Stomach (tissue), 9 donors: ENCODE measurements around the gene TSC1. TPM values are rescaled to one million over a fixed set of nuclear protein-coding genes. Genes with fewer than 3 reads are reported as not detected.
"Not testable (repeated sequence)": the region's sequence is repeated elsewhere in the genome, so short reads cannot be mapped to it uniquely, and the experiment has no call there.

Experiments used
- DNase-seq, 2 donors: peaks; one replicate each; pipeline versions ENCODE4 v3.0.0 to v3.0.0-alpha.2; 2013 to 2019
- H3K27ac ChIP-seq, 5 donors: fragments of 200-600 bp in 4 of 5; sonication (generic) in 4 of 5; one replicate each; pipeline ENCODE4 v1.5.1; 2013 to 2019; ENCODE audit warnings: mild to moderate bottlenecking in 1 of 5, moderate library complexity in 1 of 5
- H3K27me3 ChIP-seq, 3 donors: fragments of 200-600 bp; sonication (generic); one replicate each; pipeline ENCODE4 v1.5.1; 2017 to 2019; ENCODE audit warnings: mixed run types in 1 of 3
- H3K36me3 ChIP-seq, 4 donors: fragments of 200-600 bp; sonication (generic); 1 replicate in 3 of 4; 2 replicates in 1 of 4; pipeline ENCODE4 v1.5.1; 2016 to 2019
- H3K4me1 ChIP-seq, 4 donors: fragments of 200-600 bp; sonication (generic); one replicate each; pipeline ENCODE4 v1.5.1; 2016 to 2019
- H3K4me3 ChIP-seq, 4 donors: fragments of 200-600 bp; sonication (generic) in 3 of 4; one replicate each; pipeline ENCODE4 v1.5.1; 2016 to 2019; ENCODE audit warnings: mild to moderate bottlenecking in 1 of 4
- H3K9me3 ChIP-seq, 4 donors: fragments of 200-600 bp; sonication (generic); one replicate each; pipeline ENCODE4 v1.5.1; 2016 to 2019
- EP300 ChIP-seq: sonication (generic); formaldehyde crosslinking; IDR thresholded peaks from one replicate; pipeline ENCODE4 v1.6.1; 2017; ENCODE audit warnings: antibody characterized with exemption
- POLR2A ChIP-seq, 4 donors: fragments of 450-650 bp; IDR thresholded peaks; one replicate each; pipeline ENCODE4 v1.6.1; 2016; ENCODE audit warnings: antibody characterized with exemption in 4 of 4, control low read depth in 2 of 4, mild to moderate bottlenecking in 1 of 4, moderate library complexity in 1 of 4
- POLR2AphosphoS5 ChIP-seq, 3 donors: sonication (generic); formaldehyde crosslinking; IDR thresholded peaks; one replicate each; pipeline ENCODE4 v1.6.1; 2016; ENCODE audit warnings: antibody characterized with exemption in 3 of 3
- WGBS, 5 donors: extraction: QIAGEN DNeasy Blood & Tissue Kit in 3 of 5; methylation state at CpG; one replicate each; pipeline versions ENCODE4 v1.1.5 to v1.1.7; 2013 to 2018; 5-methylcytosine and 5-hydroxymethylcytosine counted together
- intact Hi-C: fragments of 100-400 bp; cut with DNase I; formaldehyde crosslinking; loops from one replicate; pipeline ENCODE4 v1.15.1; 2023; ENCODE audit warnings: low total_unique reads
- polyA plus RNA-seq, 3 donors: library from polyadenylated mRNA; stranded (reverse); fragments of 200-250 nt; gene quantifications; one replicate each; pipeline ENCODE4 v1.2.3, GENCODE V29; 2013
- total RNA-seq, 5 donors: library from RNA; depleted of rRNA; stranded (reverse); fragments of >200 nt; gene quantifications; one replicate each; pipeline versions ENCODE4 v1.1.0 to v1.2.3, GENCODE V29; 2014 to 2016
- TF ChIP-seq, protein P1 (sequence below), 7 experiments: fragments of 450-650 bp in 4 of 7; fragments of 200-600 bp in 3 of 7; sonication (generic) in 3 of 7; IDR thresholded peaks; one replicate each; pipeline ENCODE4 v1.5.1; 2016 to 2019; ENCODE audit warnings: antibody characterized with exemption in 7 of 7, control low read depth in 2 of 7, mild to moderate bottlenecking in 1 of 7
- donor health status: healthy with polysubstance abuse.
- donor health status: Bipolar disorder and iron deficiency.
- donor health status: healthy.

TSC1 gene
- total and polyA plus RNA-seq, 8 donors: 6.7 to 120 (median 32.8) TPM

DNA sequence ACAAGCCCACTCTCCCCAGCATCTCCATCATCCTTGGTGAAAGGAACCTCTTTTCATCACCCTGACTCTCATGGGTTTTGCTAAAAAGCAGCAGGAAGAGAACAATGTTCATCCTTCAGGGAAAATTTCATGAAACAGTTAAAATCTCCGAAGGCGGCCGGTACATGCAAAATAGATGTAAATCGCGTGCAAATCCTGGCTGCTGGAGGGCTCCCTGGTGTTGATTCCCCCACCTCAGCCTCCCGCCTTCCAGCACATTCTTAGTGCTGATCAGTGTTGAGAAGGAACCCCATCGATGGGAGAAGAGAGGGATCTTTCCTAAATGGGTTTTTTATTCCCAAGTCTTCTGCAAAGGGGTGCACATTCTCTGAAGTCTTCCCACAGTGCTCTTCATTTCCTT lies 25.4 kb upstream of the TSC1 start:
- 59 to 84% (median 67%) methylated on average over 7 of the region's 7 CpGs for WGBS, 5 donors

DNA sequence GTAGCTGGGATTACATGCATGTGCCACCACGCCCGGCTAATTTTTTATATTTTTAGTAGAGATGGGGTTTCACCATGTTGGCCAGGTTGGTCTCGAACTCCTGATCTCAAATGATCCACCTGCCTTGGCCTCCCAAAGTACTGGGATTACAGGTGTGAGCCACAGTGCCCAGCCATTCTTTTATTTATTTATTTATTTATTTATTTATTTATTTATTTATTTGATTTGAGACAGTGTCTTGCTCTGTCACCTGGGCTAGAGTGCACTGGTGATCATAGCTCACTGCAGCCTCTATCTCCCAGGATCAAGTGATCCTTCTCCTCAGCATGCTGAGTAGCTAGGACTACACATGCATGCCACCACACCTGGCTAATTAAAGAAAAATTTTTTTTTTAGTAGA lies 23.5 kb upstream of the TSC1 start:
- H3K4me1 ChIP-seq, H3K27ac ChIP-seq, intact Hi-C loops, H3K36me3 ChIP-seq, H3K4me3 ChIP-seq, DNase-seq, H3K9me3 ChIP-seq: not testable (repeated sequence)
- WGBS, 5 donors: 87 to 97% (median 94%) methylated on average over 3 of the region's 3 CpGs
- peaks cover 0 to 43% (median 0%) of the 10 kb centered on the region in 3 donors for H3K27me3 ChIP-seq

More for the DNA sequence above, 25.4 kb upstream of the TSC1 start:
- Histone ChIP-seq H3K36me3 (no peaks in the 10 kb centered on the region), H3K4me3 (no peak overlapping the region), H3K27ac (no peak overlapping the region), H3K4me1 (peaks cover 0 to 10% (median 9%) of the 10 kb centered on the region in 4 donors), H3K27me3 (peaks cover 0 to 50% (median 7%) of the 10 kb centered on the region in 3 donors), H3K9me3 (no peaks in the 10 kb centered on the region)
- no peak for DNase-seq
- no peak for TF ChIP-seq POLR2A (IDR thresholded peaks at IDR 0.05)
- intact Hi-C loops: no loop called here

DNA sequence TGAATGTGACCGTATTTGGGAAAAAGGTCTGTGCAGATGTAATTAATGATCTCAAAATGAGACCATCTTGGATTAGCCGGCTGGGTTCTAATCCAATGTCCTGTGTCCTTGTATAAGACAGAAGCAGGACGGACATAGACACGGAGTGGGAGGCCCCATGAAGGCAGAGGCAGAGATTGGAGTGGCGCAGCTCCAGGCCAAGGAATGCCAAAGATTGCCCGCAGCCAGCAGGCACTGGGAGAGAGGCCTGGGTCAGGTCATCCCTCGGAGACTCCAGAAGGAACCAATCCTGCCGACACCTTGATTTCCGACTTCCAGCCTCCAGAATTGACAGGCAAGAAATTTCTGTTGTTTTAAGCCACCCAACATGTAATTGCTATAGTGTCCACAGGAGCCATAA lies 21.1 kb upstream of the TSC1 start:
- Histone ChIP-seq H3K9me3 (no peaks in the 10 kb centered on the region), H3K27me3 (peaks cover 0 to 38% (median 0%) of the 10 kb centered on the region in 3 donors)
- WGBS, 5 donors: 85 to 91% (median 88%) methylated on average over 9 of the region's 9 CpGs

DNA sequence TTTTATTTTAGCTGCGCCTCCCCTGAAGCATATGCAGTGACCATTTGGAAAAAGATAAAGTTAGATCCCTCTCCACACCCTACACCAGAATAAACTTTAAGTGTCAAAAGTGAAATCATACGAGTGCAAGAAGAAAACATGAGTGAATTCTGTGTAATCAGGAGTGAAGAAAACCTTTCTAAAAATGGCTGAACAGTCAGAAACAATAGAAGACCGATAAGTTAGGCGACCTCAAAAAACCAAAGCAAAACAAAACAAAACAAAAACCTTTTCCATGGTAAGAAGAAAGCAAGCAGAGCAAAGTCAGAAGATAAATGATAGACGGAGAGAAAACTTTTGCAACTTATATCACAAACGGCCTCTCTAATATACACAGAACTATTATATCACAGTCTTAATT lies 16.6 kb upstream of the TSC1 start:
- Histone ChIP-seq H3K27me3 (peaks cover 0 to 17% (median 0%) of the 10 kb centered on the region in 3 donors), H3K9me3 (peaks cover 0 to under 1% (median 0%) of the 10 kb centered on the region in 4 donors), H3K4me3 (no peak overlapping the region), H3K27ac (no peak overlapping the region), H3K36me3 (no peaks in the 10 kb centered on the region), H3K4me1 (no peaks in the 10 kb centered on the region)
- 50 to 72% (median 60%) methylated on average over 6 of the region's 6 CpGs for WGBS, 5 donors
- intact Hi-C loops: no loop called here
- DNase-seq: no peak
- TF ChIP-seq, protein P1, sequence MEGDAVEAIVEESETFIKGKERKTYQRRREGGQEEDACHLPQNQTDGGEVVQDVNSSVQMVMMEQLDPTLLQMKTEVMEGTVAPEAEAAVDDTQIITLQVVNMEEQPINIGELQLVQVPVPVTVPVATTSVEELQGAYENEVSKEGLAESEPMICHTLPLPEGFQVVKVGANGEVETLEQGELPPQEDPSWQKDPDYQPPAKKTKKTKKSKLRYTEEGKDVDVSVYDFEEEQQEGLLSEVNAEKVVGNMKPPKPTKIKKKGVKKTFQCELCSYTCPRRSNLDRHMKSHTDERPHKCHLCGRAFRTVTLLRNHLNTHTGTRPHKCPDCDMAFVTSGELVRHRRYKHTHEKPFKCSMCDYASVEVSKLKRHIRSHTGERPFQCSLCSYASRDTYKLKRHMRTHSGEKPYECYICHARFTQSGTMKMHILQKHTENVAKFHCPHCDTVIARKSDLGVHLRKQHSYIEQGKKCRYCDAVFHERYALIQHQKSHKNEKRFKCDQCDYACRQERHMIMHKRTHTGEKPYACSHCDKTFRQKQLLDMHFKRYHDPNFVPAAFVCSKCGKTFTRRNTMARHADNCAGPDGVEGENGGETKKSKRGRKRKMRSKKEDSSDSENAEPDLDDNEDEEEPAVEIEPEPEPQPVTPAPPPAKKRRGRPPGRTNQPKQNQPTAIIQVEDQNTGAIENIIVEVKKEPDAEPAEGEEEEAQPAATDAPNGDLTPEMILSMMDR (IDR thresholded peaks at IDR 0.05): no peak

More for the DNA sequence above, 21.1 kb upstream of the TSC1 start:
- intact Hi-C loops: no loop called here
- no peak for DNase-seq
- TF ChIP-seq POLR2AphosphoS5 (IDR thresholded peaks at IDR 0.05): no peak
- no peak for TF ChIP-seq POLR2A (IDR thresholded peaks at IDR 0.05)
- TF ChIP-seq EP300: no peak
- TF ChIP-seq, protein P1 (IDR thresholded peaks at IDR 0.05): no peak
- Histone ChIP-seq H3K27ac (no peak overlapping the region), H3K4me3 (no peak overlapping the region), H3K36me3 (no peaks in the 10 kb centered on the region), H3K4me1 (no peaks in the 10 kb centered on the region)

DNA sequence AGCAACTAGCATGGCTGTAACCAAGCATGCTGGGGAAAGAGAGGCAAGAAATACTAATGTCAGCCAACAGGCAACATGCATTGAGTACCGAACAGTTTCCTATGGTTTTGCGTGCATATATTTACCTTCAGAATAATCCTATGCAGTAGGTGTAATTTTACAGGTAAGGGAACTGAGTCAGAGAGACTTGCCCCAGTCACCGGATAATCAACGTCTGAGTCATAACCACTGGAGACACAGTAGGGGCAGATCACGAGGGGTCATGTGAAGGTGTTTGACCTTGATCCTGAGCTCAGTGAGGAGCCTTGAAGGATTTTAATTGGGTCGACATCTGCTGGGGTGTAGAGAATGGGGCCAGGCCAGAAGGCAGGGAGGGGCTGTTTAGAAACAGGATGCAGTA lies 13.4 kb upstream of the TSC1 start:
- intact Hi-C loops: no loop called here
- H3K27me3 ChIP-seq: peaks cover 0 to 10% (median 0%) of the 10 kb centered on the region in 3 donors
- 81 to 85% (median 83%) methylated on average over 6 of the region's 6 CpGs for WGBS, 5 donors
- H3K9me3 ChIP-seq: peaks cover 5 to 18% (median 12%) of the 10 kb centered on the region in 4 donors
- no peak overlapping the region for H3K4me3 ChIP-seq
- no peaks in the 10 kb centered on the region for H3K4me1 ChIP-seq
- H3K27ac ChIP-seq: no peak overlapping the region
- TF ChIP-seq EP300: no peak
- DNase-seq: no peak
- H3K36me3 ChIP-seq: no peaks in the 10 kb centered on the region

DNA sequence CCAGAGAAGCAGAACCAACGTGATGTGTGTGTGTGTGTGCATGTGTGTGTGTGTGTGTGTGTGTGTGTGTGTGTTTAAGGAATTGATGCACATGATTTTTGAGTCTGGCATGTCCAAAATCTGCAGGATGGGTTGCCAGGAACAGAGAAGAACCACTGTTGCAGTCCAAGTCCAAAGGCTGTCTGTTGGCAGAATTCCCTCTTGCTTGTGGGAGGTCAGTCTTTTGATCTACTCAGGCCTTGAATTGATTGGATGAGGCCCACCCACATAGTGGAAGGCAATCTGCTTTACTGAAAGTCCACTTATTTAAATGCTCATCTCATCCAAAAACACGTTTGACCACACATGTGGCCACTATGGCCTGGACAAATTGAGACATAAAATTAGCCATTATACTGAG lies 11.4 kb upstream of the TSC1 start:
- intact Hi-C loops: no loop called here

More for the DNA sequence above, 11.4 kb upstream of the TSC1 start:
- Histone ChIP-seq H3K36me3 (no peaks in the 10 kb centered on the region), H3K27ac (no peak overlapping the region), H3K4me3 (no peak overlapping the region), H3K4me1 (no peaks in the 10 kb centered on the region), H3K27me3 (peaks cover 0 to 8% (median 0%) of the 10 kb centered on the region in 3 donors), H3K9me3 (peaks cover 5 to 18% (median 12%) of the 10 kb centered on the region in 4 donors)
- no peak for DNase-seq
- no peak for TF ChIP-seq POLR2AphosphoS5 (IDR thresholded peaks at IDR 0.05)
- TF ChIP-seq EP300: no peak
- TF ChIP-seq, protein P1 (IDR thresholded peaks at IDR 0.05): no peak
- no peak for TF ChIP-seq POLR2A (IDR thresholded peaks at IDR 0.05)
- 48 to 65% (median 56%) methylated on average over 2 of the region's 2 CpGs for WGBS, 5 donors
